Raji (cell line): ENCODE results near the gene REG1B.

Experiments
- POLR2A ChIP-seq: IDR thresholded peaks from 2 replicates; pipeline ENCODE4 v1.6.1; 2011; ENCODE audit warnings: low read depth, low read length, control low read depth; ENCODE audit not compliant: insufficient read depth

The REG1B gene, protein sequence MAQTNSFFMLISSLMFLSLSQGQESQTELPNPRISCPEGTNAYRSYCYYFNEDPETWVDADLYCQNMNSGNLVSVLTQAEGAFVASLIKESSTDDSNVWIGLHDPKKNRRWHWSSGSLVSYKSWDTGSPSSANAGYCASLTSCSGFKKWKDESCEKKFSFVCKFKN

DNA sequence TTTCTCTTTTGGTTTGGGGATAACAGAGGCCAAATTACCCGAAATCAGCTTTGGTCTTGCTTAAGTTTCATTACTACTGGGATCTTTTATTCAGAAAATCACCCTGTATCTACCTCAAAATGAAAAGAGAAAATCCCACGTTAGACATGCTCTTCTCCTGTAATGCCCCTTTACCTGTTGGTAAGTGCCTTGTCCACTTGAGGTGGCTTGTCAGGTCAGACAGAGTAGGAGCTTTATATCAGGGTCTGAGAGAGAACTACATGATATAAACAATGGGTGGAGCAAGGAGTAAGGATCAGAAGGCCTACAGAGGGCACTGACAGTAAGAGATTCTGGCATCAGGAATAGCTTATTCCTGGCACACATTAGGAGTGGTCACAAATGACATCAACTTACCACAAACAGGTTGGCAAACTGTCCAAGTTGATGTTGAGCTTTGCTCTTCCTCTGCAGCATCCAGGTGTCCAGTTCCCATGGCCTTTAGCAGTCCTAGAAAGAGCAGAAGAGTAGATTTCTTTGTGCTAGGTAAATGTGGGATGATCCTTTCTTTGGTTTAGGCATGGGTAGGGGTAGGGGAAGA is at the start of gene REG1B:
Gene REG1B (minus strand): TSS at position 209 of the 580 bp plus-strand sequence. CDS start 381 bp downstream, outside the sequence.
- no peak for TF ChIP-seq POLR2A

DNA sequence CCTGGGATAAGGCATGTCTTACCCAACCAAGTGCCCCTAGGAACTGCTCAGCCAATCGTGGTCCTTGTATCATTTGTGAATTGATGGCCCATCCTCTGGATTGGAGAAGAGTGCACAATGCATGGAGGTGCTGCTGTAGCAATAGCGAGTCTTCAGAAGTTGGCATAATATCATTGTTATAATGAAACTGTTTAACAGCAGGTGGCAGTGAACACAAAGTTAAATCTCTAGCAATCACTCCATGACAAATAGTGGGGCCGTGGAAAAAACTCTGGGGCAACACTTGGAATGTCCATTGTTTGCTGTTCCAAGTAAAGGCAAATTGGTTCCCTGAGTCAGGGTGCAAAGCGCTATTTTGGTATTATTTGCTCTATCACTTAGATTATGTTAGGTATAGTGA is 43.9 kb upstream of the REG1B start:
- no peak for TF ChIP-seq POLR2A

DNA sequence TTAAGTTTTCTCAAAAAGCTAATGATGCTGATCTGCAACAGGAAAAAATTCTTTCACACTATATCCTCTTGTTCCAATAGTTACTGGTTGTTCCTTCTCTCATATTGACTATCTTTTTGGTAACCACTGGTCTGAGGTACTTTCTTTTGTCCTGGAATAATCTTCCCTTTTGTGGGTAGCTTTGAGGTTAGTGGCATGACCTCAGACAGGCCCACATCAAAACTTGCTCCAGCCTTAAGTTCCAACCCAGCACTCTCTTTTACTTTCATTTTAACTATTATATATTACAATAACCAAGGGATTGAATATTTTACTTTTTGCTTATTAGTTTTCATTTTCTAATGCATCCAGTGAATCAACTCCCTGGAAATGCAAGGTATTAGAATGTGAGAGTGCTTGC is 42.0 kb upstream of the REG1B start:
- TF ChIP-seq POLR2A, result no peak

DNA sequence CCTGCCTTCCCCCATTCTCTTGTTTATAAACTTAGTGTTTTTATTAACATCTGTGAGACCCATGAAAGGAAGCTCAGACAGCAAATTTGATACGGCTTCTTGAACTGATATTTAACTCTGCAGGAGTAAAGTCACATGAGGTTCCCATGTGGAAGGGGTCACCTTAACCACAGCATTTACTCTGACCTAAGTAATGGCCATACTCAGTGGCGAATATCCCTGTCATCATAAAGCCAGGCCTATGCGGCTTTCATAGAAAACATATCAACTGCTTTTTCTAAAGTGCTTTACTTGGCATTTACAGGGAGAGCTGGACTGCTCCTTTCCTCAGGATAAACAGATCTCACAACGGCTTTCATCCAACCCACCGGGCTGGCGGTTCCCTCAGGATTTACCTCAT is 41.5 kb upstream of the REG1B start:
- no peak for TF ChIP-seq POLR2A

DNA sequence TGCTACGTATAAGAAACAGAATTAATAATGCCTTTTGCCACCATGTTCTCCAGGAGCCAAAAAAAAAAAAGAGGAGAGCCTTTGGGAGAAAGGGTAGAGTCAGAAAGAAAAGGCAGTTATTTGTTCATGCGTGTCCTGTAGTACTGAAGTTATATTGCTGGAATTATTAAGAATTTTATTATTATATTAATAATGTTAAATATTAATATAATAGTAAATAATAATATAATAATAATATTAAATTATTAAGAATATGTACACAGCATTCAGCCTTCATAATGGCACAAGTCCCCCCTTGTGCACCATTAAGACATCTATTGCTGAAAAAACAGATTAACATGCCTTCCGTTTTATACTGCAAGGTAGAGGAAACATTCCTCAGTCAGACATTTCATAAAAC is 40.6 kb upstream of the REG1B start:
- TF ChIP-seq POLR2A, result no peak

DNA sequence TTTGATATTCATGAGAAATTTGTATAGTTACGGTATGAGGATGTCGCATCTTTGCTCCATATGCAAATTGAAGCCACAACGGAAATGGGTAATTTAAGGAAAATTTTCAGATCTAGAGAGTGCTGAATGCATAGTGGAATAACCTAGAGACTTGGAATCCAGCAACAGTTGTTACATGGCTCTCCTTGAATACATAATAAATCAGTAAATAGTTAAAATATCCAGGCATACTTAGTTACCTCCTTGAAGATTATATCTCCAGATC is 37.9 kb upstream of the REG1B start:
- TF ChIP-seq POLR2A, result no peak

DNA sequence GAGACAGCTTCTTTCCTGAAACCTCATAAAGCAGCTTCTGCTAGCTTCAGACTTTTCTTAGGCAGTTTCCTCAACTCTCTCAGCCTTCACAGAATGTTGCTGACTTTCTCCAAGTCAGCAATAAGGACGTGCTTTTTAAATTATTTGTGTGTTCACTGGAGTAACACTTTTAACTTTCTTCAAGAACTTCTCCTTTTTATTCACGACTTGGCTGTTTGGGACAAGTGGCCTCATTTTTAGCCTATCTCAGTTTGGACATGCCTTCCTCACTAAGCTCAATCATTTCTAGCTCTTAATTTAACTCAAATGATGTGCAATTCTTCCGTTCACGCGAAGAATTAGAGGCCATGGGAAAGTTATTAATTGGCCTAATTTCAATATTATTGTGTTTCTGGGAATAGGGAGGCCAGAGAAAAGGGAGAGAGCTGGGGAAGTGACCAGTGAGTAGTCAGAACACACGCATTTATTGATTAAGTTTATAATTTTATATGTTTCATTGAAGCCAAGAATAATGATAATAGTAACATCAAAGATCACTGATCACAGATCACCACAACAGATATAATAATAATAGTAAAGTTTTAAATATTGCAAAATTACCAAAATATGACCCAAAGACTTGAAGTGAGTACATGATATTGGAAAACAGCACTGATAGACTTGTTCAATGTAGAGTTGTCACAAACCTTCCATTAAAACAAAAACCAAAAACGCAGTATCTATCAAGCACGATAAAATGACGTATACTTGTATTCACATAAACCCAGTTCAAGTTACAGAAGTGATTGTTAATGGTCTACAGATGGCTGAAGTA is 37.3 kb upstream of the REG1B start:
- TF ChIP-seq POLR2A, result no peak

DNA sequence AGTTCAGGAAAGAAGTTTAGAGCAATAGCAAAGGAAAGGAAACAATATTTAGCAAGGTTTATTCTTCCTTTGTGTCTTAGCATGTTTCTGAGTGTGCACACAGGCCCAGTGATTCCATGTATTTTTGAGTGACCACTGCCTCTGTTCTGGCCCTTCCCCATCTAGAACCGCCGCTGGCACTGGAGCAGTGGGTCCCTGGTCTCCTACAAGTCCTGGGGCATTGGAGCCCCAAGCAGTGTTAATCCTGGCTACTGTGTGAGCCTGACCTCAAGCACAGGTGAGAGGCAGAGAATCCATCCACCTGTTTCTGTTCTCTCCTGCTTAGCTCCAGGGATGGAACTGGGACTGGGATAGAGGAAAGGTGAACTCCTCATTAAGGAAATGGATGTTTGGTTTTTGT is 34.9 kb upstream of the REG1B start:
- no peak for TF ChIP-seq POLR2A

DNA sequence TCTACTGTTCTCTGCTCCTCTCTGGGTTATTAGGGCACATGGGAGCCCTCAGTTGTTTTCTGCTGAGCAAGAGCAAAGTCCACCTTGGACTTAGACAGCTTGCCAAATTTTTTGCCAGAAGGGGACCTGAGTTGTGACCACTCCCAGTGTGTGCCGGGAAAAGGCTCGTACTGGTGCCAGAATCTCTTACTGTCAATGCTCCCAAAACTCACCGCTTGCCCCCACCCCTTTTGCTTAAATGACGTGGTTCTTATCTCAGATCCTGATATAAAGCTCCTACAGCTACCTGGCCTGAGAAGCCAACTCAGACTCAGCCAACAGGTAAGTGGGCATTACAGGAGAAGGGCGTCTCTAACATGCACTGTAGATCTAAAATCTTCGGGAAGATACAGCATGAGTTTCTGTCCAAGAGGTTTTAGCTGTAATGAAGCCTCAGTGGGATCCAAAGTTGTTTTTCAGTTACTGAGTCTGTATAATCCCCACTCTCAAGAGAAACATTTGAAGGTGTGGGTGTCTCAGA is 32.5 kb upstream of the REG1B start, which contains the start of gene REG1A:
Gene REG1A (plus strand): TSS at position 295 of the 520 bp plus-strand sequence. CDS start 374 bp downstream, outside the sequence.
- no peak for TF ChIP-seq POLR2A

DNA sequence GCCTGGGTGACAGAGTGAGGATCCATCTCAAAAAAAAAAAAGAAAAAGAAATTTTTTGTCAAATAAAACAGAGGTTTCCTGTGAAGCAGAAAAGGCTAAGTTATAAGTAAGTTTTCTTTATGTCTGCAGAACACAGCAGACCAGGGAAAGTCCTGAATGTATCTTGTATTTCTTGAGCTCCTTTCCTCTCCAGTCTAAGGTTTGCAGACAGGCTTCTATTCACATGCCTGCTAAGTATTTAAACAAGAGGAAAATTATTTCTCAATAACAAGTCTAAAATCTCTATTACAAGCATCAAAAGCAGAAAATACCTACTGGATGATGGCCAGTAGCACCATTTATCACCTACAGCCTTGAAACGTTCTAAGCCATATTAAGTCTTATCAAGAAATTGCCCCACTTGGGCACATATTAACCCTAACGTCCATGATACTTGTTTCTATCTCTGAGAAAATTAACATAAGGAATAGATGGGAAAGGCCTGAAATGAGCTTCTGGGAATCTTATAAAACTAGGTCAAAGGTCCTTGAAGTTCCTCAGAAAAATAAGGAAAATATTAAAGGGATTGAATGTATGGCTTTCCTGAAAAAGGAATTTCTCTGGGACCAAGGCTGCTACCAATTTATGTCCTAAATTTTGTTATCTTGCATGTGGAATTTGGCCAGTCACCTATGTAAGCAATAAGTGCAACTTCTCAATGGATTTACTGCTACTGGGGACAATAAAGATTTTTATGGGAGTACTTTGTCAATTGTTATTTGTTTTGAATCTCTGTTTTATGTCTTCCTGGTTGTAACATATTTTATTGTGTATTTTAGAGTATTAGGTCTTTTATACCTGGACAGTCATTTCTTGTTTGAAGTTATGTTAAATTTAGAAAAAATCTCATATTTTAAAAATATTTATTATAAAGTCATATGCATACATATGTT is 29.5 kb upstream of the REG1B start:
- no peak for TF ChIP-seq POLR2A

DNA sequence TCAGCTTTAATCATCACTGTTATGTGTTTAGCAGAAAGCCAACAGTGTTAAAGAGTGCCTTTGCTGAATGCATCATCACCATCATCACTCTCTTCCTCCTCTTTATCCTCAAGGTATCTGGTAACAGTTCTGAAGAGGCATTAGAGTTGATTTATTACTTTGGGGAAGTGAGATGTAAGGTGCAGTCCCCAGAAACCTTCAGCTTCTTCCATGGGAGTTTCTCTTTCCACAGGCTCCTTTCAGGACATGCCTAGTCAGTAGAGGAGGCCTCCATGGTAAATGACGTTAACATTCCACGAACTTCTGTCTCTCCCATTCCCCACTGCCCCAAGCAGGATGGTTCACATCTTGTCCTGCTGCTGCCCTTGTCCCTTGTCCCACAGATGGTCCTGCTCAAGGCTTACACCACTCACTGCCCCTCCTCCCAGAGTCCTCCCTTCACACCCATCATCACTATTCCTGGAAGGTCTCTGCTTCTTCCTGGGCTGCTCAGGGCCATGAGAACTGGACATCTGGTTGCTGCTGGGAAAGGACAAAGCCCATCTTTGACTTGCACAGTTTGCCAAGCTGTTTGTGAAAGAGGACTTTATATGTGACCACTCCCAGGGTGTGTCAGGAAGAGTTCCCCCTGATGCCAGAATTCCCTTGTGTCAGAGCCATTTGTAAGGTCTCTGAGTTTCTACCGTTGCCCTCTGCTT is 27.2 kb upstream of the REG1B start:
- TF ChIP-seq POLR2A, result no peak

DNA sequence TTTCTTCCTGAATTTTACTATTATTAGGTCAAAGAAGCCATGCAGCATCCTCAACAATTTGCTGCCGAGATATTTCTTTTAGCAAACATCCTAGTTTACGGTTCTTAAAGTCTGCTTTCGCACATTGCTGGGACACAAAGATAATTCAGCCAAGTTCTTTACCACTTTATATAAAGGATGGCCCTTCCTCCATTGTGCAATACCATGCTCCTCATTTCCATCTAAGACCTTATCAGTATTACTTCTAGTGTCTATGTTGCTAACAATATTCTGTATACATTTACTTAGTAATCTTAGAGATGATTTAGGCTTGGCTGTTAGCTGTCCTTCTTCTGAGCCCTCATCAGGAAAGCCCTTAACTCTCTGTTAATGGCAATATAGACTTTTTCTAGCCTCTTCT is 24.5 kb upstream of the REG1B start:
- TF ChIP-seq POLR2A, result no peak

DNA sequence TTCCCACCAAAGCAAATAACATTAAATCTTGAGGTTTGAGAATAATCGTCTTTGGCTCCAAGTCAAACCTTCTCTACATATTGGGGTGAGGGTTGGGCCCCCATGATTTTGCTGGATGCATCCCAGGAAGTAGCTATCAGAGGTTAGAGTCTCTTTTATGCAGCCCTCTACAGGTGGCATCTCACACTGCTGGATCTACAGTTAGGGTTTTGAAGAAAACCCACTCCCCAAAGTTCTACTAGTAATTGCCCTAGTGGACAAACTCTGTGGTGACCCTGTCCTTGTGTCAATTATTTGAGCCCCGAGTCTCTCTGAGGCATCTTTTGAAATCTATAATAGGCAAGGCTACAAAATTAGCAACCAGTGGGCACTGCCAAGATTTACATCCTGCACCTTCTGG is 17.5 kb upstream of the REG1B start:
- no peak for TF ChIP-seq POLR2A

DNA sequence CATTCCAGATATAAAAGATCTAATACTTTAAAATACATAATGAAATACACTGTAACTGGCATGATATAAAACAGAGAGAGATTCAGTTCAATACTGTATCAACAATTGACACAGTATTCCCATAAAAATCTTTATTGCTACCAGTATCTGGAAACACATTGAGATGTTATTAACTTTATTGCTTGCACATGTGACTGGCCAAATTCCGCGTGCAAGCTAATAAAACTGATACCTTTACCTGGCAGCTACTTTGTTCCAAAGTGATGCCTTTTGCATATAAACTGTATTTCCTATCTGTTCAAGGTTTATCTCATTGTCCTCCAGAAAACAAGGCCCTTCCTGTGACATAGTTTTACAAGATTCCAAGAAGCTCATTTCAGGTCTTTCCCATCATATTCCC is 15.4 kb upstream of the REG1B start:
- TF ChIP-seq POLR2A, result no peak

DNA sequence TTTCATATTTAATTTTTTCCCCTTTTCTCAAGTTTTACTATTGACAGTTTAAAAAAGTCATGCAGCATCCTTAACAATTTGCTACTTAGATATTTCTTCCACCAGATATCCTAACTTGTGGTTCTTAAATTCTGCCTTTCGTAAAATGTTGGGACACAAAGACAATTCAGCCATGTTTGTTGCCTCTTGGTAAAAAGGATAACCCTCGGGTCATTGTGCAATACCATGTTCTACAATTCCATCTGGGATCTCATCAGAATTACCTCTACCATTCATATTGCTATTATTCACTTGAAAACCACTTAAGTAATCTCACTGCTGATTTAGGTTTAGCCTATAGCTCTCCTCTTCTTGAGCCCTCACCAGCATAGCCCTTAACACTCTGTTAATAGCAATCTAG is 13.2 kb upstream of the REG1B start:
- no peak for TF ChIP-seq POLR2A
